ENCODE measurements around the gene PLEKHA1. TPM values are rescaled to one million over a fixed set of nuclear protein-coding genes. Genes with fewer than 3 reads are reported as not detected.

PLEKHA1 gene
- total RNA-seq, 1 experiment from 2014 or later = 30.6 TPM

DNA sequence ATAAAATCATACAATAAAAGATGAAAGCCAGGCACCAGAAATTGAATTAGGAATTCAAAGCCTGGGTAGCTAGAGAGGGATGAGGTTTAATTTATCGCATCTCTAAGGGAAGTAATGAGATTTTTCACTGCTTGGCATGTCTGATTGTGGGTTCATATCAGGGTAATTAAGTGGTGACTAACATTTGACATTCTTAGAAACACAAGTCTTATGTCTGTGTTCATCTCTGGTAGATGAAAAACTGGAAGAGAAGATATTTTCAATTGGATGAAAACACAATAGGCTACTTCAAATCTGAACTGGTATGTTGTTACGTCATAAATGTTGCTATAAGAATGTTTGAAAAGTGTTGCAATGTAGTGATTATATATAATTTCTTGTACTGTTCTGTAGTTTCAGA, 43.2 kb downstream of the PLEKHA1 start:
- H2AFZ ChIP-seq (ENCODE audit: low read depth, low read length, poor library complexity, severe bottlenecking) = no peak overlapping the region
- no peak overlapping the region for H3K9ac ChIP-seq (ENCODE audit: low read length)
- H3K4me3 ChIP-seq (replicated peaks in 1 of 2; ENCODE audit: low read depth in 1 of 2, low read length in 2 of 2) = no peak overlapping the region
- H3K4me1 ChIP-seq (ENCODE audit: control insufficient read depth in 1 of 2, insufficient read depth in 2 of 2, low read length in 2 of 2) = no peaks in the 10 kb centered on the region
- no peaks in the 10 kb centered on the region for H3K9me2 ChIP-seq (ENCODE audit: insufficient read depth)
- no peaks in the 10 kb centered on the region for H4K20me1 ChIP-seq (ENCODE audit: insufficient read depth)
- CTCF ChIA-PET = no interaction called here
- H3K27me3 ChIP-seq (ENCODE audit: insufficient read depth, low read length) = no peaks in the 10 kb centered on the region
- DNase-seq (ENCODE audit: low read depth, low spot score) (no peak), ATAC-seq (no peak)
- intact Hi-C loops (cut with micrococcal nuclease) = no loop called here
- POLR2A ChIA-PET = no interaction called here
- RAD21 ChIA-PET (ENCODE audit: low non-redundant PET in 1 of 2, low total read pairs in 2 of 2, uncharacterized antibody in 2 of 2, unreplicated experiment in 2 of 2) = no interaction called here
- H3K4me2 ChIP-seq (ENCODE audit: low read length) = no peak overlapping the region
- TF ChIP-seq POLR2A (IDR thresholded peaks at IDR 0.05; ENCODE audit: borderline replicate concordance, extremely low read depth, insufficient read depth, insufficient read length) = no peak
- TF ChIP-seq, protein P1, sequence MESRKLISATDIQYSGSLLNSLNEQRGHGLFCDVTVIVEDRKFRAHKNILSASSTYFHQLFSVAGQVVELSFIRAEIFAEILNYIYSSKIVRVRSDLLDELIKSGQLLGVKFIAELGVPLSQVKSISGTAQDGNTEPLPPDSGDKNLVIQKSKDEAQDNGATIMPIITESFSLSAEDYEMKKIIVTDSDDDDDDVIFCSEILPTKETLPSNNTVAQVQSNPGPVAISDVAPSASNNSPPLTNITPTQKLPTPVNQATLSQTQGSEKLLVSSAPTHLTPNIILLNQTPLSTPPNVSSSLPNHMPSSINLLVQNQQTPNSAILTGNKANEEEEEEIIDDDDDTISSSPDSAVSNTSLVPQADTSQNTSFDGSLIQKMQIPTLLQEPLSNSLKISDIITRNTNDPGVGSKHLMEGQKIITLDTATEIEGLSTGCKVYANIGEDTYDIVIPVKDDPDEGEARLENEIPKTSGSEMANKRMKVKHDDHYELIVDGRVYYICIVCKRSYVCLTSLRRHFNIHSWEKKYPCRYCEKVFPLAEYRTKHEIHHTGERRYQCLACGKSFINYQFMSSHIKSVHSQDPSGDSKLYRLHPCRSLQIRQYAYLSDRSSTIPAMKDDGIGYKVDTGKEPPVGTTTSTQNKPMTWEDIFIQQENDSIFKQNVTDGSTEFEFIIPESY (IDR thresholded peaks at IDR 0.05; ENCODE audit: extremely low read depth, insufficient replicate concordance, low read length) = no peak
- no peak for TF ChIP-seq JUND (IDR thresholded peaks at IDR 0.05)
- TF ChIP-seq, protein P2, sequence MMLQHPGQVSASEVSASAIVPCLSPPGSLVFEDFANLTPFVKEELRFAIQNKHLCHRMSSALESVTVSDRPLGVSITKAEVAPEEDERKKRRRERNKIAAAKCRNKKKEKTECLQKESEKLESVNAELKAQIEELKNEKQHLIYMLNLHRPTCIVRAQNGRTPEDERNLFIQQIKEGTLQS (IDR thresholded peaks at IDR 0.05) = no peak
- no peak for TF ChIP-seq ELF1 (IDR thresholded peaks at IDR 0.05; ENCODE audit: borderline replicate concordance, low read depth)
- TF ChIP-seq SIN3A (IDR thresholded peaks at IDR 0.05; ENCODE audit: low read depth) = no peak
- TF ChIP-seq CBX3 (IDR thresholded peaks at IDR 0.05; ENCODE audit: low read depth) = no peak
- TF ChIP-seq CEBPB (IDR thresholded peaks at IDR 0.05; ENCODE audit: low read depth) = no peak
- TF ChIP-seq YY1 (IDR thresholded peaks at IDR 0.05; ENCODE audit: extremely low read depth, insufficient replicate concordance, low read depth, low read length) = no peak
- no peak for TF ChIP-seq FOSL1 (IDR thresholded peaks at IDR 0.05; ENCODE audit: low read depth)
- TF ChIP-seq CTCF (IDR thresholded peaks at IDR 0.05 in 2 of 3, conservative IDR thresholded peaks at IDR 0.05 in 1 of 3; ENCODE audit: borderline replicate concordance in 1 of 3, insufficient read depth in 1 of 3, low read depth in 2 of 3, low read length in 2 of 3) = no peak
- no peak for TF ChIP-seq ZFX (IDR thresholded peaks at IDR 0.05)
- no peak for TF ChIP-seq RAD21 (IDR thresholded peaks at IDR 0.05; ENCODE audit: low read depth)
- TF ChIP-seq, protein P3, sequence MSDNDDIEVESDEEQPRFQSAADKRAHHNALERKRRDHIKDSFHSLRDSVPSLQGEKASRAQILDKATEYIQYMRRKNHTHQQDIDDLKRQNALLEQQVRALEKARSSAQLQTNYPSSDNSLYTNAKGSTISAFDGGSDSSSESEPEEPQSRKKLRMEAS (IDR thresholded peaks at IDR 0.05) = no peak
- TF ChIP-seq SRF (IDR thresholded peaks at IDR 0.05; ENCODE audit: low read depth) = no peak
- no peak for TF ChIP-seq POLR2AphosphoS5 (IDR thresholded peaks at IDR 0.05; ENCODE audit: low read depth, low read length)
- no peak for TF ChIP-seq EGR1 (IDR thresholded peaks at IDR 0.05; ENCODE audit: low read depth)
- no peak for TF ChIP-seq ZNF274 (IDR thresholded peaks at IDR 0.05; ENCODE audit: low read depth, low read length)
- no peak for TF ChIP-seq TCF7L2 (IDR thresholded peaks at IDR 0.05; ENCODE audit: borderline replicate concordance, extremely low read depth, insufficient read depth, insufficient read length)
- no peak for TF ChIP-seq SP1 (IDR thresholded peaks at IDR 0.05; ENCODE audit: low read depth)
- H3K36me3 ChIP-seq (ENCODE audit: control insufficient read depth in 1 of 2, insufficient read depth in 2 of 2, low read length in 2 of 2) = peaks cover 12 to 22% of the 10 kb centered on the region in 2 experiments
- no TSS peak for BruUV-seq (replicated peaks)
- H3K79me2 ChIP-seq (ENCODE audit: insufficient read depth, low read length) = no peaks in the 10 kb centered on the region
- H3K27ac ChIP-seq (ENCODE audit: low read depth, low read length) = no peak overlapping the region
- H3K9me3 ChIP-seq (ENCODE audit: control insufficient read depth in 1 of 2, insufficient read depth in 1 of 2, low read depth in 1 of 2, low read length in 2 of 2) = no peaks in the 10 kb centered on the region
